GM19351 (cell line): ENCODE results near the gene KCNK15.
"Not testable (repeated sequence)": the region's sequence is repeated elsewhere in the genome, so short reads cannot be mapped to it uniquely, and the experiment has no call there.

Experiments
- ATAC-seq: cut with Tn5 transposase; IDR thresholded peaks from one replicate; pipeline ENCODE4 v1.9.1; 2021; ENCODE audit warnings: mild to moderate bottlenecking, moderate library complexity; ENCODE audit not compliant: unreplicated experiment

The KCNK15 gene

DNA sequence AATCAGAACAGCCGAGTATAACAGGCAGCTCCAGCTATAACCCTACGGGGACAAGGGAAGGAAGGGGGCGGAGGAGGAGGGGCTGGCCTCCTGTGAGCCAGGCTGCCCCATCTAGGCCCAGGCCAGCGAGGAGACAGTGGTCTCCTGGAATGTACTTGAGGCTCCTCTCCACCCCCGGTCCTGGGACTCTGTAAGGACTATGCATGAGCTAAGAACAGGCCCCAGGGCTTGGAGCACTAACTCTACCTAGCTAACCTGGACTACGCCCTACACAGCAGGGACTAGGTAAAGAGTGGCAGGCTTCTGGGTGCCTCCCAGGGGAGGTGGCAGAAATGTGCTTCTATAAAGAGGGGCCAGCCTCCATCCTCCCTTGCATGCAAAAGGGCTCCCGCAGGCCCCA is 8.9 kb downstream of the KCNK15 start:
- no peak for ATAC-seq

DNA sequence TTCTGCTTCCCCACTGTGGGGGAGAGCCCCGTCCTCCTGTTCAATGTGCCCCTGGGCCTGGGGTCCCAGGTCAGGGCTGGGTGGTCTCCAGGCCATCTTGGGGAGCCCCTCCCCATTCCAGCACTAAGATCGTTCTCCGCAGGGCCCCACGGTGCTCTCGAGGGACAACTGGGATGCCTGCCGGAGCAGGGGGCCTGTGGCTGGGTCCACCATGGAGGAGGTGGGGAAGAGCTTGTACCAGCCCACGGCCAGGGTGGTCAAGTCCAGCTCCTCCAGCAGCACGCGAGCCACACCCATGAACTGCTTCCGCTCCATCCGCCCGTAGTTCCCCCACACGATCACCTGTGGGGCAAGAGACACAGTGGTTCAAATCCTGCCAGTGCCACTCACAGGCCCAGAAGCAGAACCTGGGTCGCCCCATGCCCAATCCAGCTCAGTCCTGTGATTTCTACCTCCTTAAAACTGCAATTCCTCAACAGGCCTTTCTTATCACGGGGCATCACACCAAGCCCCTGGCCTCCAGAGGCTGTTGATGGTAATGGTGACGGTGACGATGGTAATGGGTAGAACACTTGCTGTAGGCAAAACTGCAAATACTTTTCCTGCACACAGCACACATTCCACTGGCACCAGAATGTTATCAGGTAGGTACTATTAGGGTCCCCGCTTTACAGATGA is 10.5 kb downstream of the KCNK15 start:
- no peak for ATAC-seq

DNA sequence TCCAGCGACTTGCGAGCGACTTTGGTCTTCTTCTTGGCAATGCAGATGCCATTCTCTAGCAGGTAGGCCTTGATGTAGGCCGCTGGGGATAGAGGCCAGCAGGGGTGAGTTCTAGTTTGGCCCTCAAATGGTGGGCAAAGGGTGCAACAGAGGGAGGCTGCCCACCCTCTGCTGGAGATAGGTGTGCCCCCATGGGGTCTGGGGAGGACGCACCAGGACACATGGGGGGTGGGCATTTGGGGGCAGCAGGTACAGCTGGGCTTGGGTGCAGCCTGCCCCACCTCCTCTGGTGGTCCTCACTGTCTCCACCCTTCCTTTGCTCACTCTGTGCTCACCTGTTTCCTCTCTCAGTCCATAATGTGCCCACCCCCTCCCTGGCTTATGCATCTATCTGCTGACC is 11.3 kb downstream of the KCNK15 start:
- no peak for ATAC-seq

DNA sequence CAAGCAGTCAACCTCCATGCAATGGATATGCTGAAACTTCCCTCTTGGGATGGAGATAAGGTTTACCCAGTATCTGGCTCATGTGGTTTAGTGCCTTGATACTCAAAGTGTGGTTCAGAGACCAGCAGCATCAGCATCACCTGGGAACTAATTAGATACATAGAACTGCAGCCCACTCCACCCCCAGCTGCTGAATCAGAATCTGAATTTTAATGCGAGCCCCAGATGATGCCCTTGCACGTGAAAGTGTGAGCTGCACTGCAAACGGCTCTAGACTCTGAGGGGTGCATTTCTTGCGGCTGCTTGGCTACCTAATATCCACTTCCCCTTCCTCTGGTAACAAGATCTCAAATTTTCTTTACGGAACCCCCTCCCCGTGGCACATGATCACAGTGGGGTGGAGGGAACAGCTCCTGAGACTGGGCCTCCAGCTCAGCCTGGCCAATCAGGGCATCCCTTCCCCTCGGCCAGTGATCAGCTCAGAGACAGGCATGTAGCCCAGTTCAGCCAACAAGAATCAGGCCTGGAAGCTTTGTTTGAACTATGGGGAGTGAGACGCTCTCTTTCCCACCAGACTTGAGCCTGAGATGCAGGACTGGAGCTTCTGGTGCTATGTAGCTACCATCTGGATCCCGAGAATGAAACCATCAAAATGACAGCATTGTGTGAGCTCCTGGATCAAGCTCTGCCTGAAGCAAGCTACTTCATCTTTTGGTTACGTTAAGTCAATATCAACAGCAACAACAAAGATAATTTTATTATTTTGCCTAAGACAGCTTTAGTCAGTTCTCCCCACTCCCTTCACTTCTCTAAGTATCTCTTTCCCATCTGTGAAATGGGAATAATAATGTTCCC is 12.8 kb downstream of the KCNK15 start:
- no peak for ATAC-seq

DNA sequence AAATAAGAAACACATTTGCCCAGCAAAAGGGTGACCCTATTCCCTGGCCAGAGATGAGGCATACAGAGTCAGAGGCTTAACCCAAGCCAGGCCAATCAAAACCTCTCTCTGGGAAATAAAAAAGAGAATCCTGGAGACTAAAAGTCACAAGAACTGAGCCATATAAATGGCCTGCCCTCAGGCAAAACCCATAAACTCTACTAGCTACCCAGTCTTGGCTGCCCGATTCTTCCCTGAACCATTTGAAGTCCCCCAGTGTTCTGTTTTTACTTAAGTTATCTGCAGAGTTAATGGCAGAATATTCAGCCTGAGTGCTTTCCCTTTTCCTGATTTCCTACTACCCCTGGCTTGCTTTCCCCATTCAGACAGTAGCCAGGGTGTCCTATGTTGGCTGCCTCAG is 13.9 kb downstream of the KCNK15 start:
- no peak for ATAC-seq

DNA sequence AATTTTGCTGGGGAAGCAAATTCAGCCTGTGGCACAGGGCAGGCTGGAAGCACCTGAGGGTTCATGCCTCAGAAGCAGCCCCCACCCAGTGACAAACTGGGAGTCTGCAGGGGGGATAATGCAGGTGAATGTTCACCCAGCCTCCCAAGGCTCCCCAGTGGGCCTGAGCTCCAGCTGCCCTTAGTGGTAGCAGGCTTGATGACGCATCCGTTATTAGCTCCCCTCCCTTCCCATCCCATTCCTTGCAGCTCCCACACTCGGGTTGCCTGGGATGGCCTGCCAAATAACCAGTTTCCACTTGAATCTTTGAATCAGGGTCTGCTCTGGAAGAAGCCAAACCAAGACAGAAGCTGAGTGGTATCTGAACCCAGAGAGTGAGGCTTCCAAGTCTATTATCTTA is 15.8 kb downstream of the KCNK15 start:
- no peak for ATAC-seq

DNA sequence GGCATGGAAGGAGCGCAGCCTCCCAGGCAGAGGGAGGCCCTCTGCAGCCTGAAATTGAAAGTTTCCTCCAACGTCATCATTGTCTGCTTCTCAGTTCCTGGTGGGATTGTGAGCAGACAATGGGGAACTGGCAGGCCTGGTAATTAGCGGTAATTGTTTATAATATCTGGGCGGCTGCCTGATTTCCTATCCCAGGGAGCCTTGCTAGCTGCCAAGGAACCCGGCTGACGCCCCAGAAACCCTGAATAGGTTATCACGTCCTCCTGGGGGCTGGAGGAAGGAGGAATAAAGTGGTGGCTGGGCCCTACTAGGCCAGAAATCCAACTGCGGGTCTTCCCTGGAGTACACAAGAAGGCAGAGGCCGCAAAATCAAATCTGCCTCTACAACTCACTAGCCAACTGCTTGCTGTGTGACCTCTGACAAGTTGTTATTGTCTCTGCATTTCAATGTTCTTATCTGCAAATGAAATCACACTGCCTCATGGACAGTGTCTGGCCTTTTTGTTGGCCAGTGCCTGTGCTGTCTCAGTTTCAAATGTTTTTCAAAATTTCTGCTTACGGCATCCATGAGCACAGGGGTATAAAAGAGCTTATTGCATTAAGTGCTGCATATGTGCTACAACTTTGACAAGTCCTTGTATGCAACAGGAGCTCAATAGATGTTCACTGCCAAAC is 16.9 kb downstream of the KCNK15 start:
- ATAC-seq, result no peak

DNA sequence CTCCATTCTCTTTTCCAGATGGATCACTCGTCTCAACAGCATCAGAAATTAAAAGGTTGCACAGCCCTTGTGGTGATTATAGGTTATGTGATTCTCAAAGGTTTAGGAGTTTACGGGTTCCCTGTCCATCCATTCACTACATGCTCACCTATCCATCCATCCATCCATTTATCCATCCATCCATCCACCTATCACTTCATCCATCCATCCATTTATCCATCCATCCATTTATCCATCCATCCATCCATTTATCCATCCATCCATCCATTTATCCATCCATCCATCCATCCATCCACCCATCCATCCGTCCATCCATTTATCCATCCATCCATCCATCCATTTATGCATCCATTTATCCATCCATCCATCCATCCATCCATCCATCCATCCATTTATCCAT is 18.1 kb downstream of the KCNK15 start:
- ATAC-seq, result not testable (repeated sequence)

DNA sequence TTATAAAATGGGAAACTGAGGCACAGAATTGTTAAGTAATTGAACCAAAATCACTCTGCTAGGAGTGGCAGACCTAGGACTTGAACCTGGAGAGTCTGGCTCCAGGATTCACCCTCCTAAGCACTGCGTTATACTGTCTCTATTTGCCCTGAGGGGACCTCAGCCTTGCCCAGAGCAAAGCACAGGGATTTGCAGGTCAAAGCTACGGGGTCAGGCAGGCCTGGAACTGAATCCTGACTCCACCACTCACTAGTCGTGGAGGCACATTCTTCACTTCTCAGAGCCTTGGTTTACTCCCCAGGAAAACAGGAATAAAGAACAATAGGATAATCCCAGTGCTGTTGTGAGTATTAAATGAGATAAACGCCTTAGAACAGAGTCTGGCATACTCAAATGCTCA is 19.4 kb downstream of the KCNK15 start:
- no peak for ATAC-seq

DNA sequence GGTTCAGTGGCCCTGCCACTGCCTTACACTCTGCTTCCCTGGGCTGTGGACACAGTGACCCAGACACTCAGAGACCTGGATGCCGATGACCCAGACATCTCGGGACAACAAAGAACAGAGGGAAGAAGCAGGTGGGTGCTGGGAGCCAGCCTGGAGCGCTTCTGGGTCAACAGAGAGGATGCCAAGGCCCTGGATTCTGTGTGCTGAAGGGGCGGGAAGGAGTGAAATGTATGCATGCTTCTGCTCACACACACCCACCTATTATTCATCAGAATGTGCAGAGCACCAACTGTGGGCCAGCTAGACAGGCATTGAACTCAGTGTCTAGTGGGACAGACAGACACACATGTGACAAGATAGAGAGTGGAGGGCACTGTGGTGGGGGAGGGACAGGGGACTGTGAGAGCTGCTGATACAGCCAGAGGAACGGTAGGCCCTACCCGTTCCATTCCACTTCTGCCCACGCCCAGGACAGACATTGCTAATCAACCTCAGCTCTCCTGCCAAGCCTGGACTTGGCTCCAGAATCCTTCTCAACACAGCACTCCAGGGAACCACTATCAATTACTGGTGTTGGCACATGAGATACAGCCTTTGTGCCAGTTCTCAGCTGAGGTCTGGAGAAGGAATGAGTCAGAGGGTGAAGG is 20.2 kb downstream of the KCNK15 start:
- no peak for ATAC-seq

DNA sequence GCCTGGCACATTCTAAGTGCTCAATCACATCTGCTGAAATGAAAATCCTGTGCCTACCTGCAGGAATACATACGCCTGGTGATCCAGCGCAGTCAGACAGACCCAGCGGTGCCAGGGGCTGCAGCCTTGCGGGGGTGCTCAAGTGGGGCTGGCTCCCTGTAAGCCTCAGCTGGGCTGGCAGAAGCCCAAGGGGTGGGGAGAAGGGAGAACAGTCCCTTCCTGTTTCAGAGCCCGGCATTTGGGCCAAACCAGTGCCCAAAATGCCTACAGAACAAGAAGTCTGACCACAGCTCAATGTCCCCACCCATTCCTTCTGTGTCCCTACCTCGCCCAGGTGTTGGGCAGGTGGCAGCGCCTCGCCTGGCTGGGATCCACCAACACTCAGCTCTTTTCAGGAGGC is 22.6 kb downstream of the KCNK15 start:
- ATAC-seq, result no peak

DNA sequence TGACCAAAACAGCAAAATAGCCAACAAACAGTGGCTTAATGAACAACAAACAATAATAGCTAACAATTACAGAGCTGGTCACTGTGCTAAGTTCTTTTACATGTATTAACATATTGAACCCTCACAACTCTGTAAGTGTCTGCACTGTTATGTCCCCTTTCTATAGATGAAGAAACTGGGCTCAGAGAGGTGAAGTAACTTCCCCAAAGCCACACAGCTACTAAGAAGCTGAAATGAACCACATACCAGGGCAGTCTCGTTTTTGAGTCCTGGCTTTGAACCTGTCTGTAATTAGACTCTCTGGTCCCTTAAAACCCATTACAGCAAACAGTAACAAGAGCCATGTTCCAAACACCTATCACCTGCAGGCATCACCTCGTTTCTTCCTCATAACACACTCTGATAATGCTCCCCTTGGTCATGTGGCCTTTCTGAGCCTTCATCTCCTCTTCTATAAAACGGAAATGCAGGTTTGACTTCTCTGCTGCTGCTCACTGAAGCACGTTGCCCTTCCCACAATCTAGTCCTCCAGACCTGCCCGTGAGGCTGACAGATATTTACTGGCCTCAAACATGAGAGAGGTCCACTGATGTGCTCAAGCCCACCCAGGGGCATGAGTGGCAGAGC is 23.3 kb downstream of the KCNK15 start:
- ATAC-seq, result no peak

DNA sequence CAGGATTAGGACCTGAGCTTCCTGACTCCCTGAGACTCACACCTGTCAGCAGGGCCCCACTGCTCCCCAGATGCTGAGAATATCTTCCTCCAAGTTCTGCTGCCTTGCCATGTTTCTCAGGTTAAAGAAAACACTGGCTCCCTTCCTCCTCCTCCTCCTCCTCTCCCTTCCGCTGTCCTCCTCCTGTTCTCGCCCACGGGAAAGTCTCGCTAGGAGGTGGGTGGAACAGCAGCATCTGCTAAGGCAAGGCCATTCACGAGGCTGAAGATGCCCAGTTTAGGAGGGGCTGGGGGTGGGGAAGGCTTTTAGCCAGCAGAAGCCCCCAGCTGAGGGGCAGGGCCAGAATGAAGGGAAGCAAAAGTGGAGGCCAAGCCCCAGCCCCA is 23.8 kb downstream of the KCNK15 start:
- ATAC-seq, result no peak

DNA sequence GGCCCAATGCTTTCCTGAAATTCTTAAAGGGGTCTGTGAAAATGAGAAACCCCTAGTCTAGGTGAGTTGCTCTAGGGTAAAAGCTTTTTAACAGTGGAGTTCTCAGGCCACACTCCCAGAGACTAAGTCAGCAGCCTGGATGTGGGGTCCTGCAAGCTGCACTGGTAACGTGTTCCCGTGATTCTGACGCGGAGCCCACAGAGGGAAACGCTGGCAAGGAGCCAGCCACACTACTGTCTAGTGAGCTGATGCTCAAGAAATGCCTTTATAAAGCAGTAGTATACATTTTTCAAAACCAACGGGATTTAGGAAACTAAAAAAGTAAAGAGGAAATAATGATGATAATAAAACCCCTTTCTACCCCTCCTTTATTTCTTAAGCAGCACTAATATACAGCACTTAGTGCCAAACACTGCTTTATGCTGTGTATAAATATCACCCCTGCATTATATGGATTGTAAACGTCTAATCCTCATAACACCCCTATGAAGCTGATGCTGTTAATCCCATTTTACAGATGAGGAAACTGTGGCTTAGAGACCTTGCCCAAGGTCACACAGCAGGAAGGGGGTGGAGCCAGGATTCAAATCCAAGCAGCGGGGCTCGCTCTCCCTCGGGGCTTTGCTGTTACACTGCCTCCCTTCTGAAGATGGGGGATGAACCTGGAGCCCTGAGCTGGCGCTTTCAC is 25.0 kb downstream of the KCNK15 start:
- ATAC-seq, result no peak

DNA sequence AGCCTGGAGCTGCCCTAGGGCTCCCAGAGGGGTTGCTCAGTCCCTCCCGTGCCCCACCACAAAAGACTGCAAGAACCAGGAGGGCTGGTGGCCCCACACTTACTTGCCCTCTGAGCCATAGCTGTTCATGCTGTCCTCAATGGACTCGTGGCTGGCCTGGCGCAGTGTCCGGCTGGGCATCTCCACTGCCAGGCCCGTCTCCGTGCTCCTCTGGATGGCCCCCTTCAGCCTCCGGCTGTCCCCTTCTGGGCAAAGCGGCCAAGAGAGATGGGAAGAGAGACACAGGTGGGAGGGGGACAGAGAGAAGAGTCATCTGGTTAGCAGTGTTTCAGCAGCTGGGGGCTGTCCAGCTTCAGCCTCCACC is 25.5 kb downstream of the KCNK15 start:
- no peak for ATAC-seq

DNA sequence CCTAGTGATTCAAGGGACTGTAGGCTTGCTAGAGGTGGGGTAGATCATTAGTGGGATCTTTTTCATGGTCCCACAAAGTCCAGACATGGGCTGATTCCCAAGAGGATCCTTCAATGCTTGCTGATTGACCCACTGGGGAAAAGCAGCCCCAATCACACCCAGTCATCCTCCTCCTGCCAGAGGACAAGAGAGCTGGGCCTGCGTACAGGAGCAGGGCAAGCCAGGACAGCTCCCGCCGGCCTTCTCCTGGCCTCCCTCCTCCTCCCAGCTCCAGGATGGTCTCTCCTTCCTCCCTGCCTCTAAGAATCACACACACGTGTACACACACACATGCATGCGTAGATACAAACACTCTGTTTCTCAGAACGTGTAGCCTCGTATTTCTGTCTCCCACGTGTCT is 27.0 kb downstream of the KCNK15 start:
- ATAC-seq, result no peak

DNA sequence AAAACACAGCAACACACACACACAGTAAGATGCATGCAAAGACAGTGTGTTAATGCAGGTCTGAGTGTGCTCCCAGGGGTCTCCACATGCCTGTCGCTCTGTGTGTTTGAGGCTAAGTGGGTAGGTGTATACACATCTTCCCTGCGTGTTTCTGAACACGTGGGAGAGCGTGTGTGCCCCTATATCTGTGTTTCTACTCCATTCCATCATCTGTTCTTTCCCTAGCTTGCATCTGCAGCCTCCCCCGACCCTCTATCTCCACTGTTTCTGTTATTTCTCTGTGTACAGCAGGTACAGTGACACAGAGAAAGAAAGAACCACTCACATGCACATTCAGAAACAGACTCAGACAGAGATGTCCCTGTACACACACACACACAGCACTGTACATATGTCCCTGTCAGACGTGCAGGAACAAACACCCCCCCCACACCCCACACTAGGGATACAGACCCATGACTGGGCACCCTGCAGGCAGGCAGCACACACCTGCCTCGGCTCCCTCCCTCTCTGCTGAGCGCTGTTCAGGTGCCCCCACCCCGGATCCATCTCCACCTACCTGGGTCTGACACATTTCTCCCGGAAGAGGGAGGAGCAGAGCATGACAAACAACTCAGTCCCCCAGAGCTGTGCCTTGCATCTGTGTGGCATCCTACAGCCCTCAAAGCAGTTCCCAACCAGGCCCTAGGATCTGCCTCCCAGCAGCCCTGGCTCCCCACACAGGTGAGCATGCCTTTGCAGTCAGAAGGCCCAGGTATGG is 27.6 kb downstream of the KCNK15 start:
- ATAC-seq, result no peak

DNA sequence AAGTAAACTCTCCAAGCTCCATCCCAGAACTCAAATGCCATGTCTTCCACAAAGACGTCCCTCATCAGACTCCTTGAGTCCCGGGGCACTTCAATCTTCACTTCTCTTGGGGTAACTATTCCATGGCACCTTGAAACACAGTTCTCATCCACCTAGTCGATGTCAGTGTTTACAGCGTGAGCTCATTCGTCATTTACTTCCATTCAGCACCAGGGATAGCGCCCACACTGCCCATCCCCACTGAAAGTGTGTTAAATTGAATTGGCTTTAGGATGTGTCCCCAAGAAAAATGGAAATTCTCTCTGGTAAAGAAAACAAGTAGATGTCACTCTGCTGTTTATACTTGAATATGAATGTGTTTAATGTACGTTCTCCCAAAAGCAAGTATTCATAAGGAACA is 31.3 kb downstream of the KCNK15 start:
- ATAC-seq, result no peak

DNA sequence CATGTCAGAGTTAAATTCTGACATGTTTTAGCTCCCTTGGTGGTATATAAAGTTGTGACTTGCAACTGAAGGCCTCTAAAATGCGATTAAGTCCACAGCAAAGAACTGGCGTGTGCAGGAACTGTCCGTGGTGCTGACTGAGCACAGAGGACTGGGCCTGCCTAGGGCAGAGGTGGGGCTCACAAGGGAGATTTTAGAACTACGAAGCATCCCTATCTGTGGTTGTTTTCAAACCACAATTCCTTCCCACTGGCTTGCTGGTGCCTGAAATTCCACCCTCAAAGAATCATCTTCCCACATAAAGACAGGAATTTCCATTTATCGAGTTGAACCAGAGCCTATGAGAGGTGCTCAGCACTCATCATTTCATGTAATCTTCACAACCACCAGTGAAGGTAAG is 34.6 kb downstream of the KCNK15 start:
- no peak for ATAC-seq

DNA sequence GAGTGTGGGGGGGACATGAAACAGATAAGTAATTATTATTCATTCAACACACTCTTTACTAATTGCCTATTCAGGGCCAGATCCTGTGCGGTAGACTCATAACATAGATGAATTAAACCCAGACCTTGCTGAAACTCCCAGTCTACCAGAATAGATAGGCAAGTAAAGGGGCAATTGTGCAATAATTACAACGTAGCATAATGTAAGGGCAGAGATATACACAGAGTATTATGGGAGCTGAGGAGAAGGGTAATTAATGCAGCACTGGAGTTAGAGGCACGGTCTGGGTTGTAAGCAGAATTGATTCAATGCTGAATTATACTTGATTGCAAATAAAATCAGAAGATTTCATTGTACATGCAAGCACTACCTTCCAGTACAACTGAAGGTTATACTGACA is 35.5 kb downstream of the KCNK15 start:
- no peak for ATAC-seq
